HepG2 (cell line): ENCODE data around the gene SIRT7. TPM values are rescaled to one million over a fixed set of nuclear protein-coding genes. Genes with fewer than 3 reads are reported as not detected.

Experiments
- ATAC-seq: fragments of 200-7000 bp; cut with Tn5 transposase; 3 replicates; pipeline ENCODE4 v1.9.1; 2020; ENCODE audit warnings: mild to moderate bottlenecking, moderate library complexity
- BruUV-seq: library from RNA; stranded (reverse); fragments of 400-500 nt; replicated peaks from 2 replicates; lab custom pipeline; 2021; lab: Mats Ljungman, UMichigan
- CTCF ChIA-PET: fragments of 300-600 bp; formaldehyde crosslinking; extraction: SDS; loops from one replicate; lab custom pipeline; 2021; ENCODE audit warnings: low total read pairs, inconsistent platforms, low intra/inter-chr PET ratio; lab: Yijun Ruan, JAX
- POLR2A ChIA-PET: fragments of 350-600 bp; sonication (Branson Sonifier 250); formaldehyde crosslinking; loops from one replicate; lab custom pipeline; 2020; ENCODE audit warnings: antibody characterized with exemption, inconsistent platforms; lab: Yijun Ruan, JAX
- DNase-seq: peaks from one replicate; pipeline ENCODE4 v3.0.0-alpha.2; 2015; ENCODE audit warnings: low spot score
- FAIRE-seq: peaks from 3 replicates; lab custom pipeline; 2011; peaks lifted over from hg19 to GRCh38; lab: Jason Lieb, UNC
- H2AFZ ChIP-seq: one replicate; pipeline ENCODE4 v1.6.1; 2011; ENCODE audit warnings: low read length, inconsistent platforms
- H3K27ac ChIP-seq: fragments of 300-600 bp; 3 replicates; pipeline ENCODE4 v1.8.0; 2011; ENCODE audit warnings: mixed run types, mild to moderate bottlenecking, mixed read lengths, low read length, inconsistent platforms; ENCODE audit not compliant: insufficient read depth; ENCODE audit errors: extremely low read length
- H3K27me3 ChIP-seq, 2 experiments: fragments of 200-600 bp in 1 of 2; 2 replicates in 1 of 2; 3 replicates in 1 of 2; pipeline versions ENCODE4 v1.6.0 to v1.8.0; 2011; ENCODE audit warnings: low read length in 2 of 2, mild to moderate bottlenecking in 2 of 2, moderate library complexity in 2 of 2, inconsistent platforms in 1 of 2; ENCODE audit not compliant: insufficient read depth in 2 of 2, control insufficient read depth in 1 of 2
- H3K36me3 ChIP-seq, 2 experiments: fragments of 200-600 bp in 1 of 2; replicated peaks in 1 of 2; 2 replicates in 1 of 2; 3 replicates in 1 of 2; pipeline versions ENCODE4 v1.5.1 to v1.8.0; 2011; ENCODE audit warnings: low read length in 2 of 2, inconsistent platforms in 1 of 2; ENCODE audit not compliant: insufficient read depth in 2 of 2, control insufficient read depth in 1 of 2
- H3K4me1 ChIP-seq: 2 replicates; pipeline ENCODE4 v1.5.1; 2012; ENCODE audit warnings: low read length, inconsistent platforms; ENCODE audit not compliant: insufficient read depth
- H3K4me2 ChIP-seq: 2 replicates; pipeline ENCODE4 v1.6.0; 2011; ENCODE audit warnings: low read depth, low read length, inconsistent platforms
- H3K4me3 ChIP-seq, 3 experiments: fragments of 200-600 bp in 1 of 3; sonication (generic), shearing (Covaris generic) in 1 of 3; replicated peaks in 1 of 3; 2 replicates each; pipeline ENCODE4 v1.5.1; 2011 to 2016; ENCODE audit warnings: low read length in 3 of 3, inconsistent platforms in 2 of 3, low read depth in 2 of 3, mild to moderate bottlenecking in 2 of 3, control low read depth in 1 of 3, mixed read lengths in 1 of 3; ENCODE audit not compliant: insufficient read depth in 1 of 3
- H3K79me2 ChIP-seq: one replicate; pipeline ENCODE4 v1.6.1; 2011; ENCODE audit warnings: low read length, inconsistent platforms; ENCODE audit not compliant: insufficient read depth
- H3K9ac ChIP-seq: 2 replicates; pipeline ENCODE4 v1.6.0; 2011; ENCODE audit warnings: mild to moderate bottlenecking, low read depth, low read length, inconsistent platforms; ENCODE audit not compliant: insufficient read depth
- H3K9me3 ChIP-seq: 2 replicates; pipeline ENCODE4 v1.5.1; 2012; ENCODE audit warnings: mild to moderate bottlenecking, low read length
- H4K20me1 ChIP-seq: 2 replicates; pipeline ENCODE4 v1.6.0; 2011; ENCODE audit warnings: inconsistent platforms, mild to moderate bottlenecking, low read length, moderate library complexity; ENCODE audit not compliant: insufficient read depth
- AGO1 ChIP-seq: fragments of 200-400 bp; formaldehyde crosslinking; IDR thresholded peaks from 2 replicates; pipeline ENCODE4 v1.6.1; 2017; ENCODE audit warnings: mild to moderate bottlenecking, low read depth, low read length, moderate library complexity; ENCODE audit not compliant: poor library complexity, severe bottlenecking
- AGO2 ChIP-seq: fragments of 200-400 bp; formaldehyde crosslinking; optimal IDR thresholded peaks from 2 replicates; pipeline ENCODE3; 2017; ENCODE audit warnings: mild to moderate bottlenecking, low read depth, low read length, moderate library complexity
- HNRNPH1 ChIP-seq: fragments of 200-400 bp; formaldehyde crosslinking; optimal IDR thresholded peaks from 2 replicates; pipeline ENCODE3; 2017; ENCODE audit warnings: mild to moderate bottlenecking, low read depth, low read length
- HNRNPL ChIP-seq: fragments of 200-400 bp; formaldehyde crosslinking; IDR thresholded peaks from 2 replicates; pipeline ENCODE4 v1.6.1; 2017; ENCODE audit warnings: mild to moderate bottlenecking, low read depth, low read length
- KMT2B ChIP-seq: IDR thresholded peaks from 2 replicates; pipeline ENCODE4 v1.6.1; 2016; ENCODE audit warnings: missing genetic modification reagents, missing compliant biosample characterization
- MXD4 ChIP-seq: IDR thresholded peaks from 2 replicates; pipeline ENCODE4 v1.6.1; 2016; ENCODE audit warnings: mild to moderate bottlenecking, missing biosample characterization, missing genetic modification reagents
- POLR2G ChIP-seq: fragments of 200-400 bp; formaldehyde crosslinking; IDR thresholded peaks from 2 replicates; pipeline ENCODE4 v1.6.1; 2018; ENCODE audit warnings: mild to moderate bottlenecking, low read depth, low read length, moderate library complexity
- ZNF274 ChIP-seq: sonication (generic); formaldehyde crosslinking; IDR thresholded peaks from 2 replicates; pipeline ENCODE4 v1.5.1; 2020; ENCODE audit warnings: mild to moderate bottlenecking, missing genetic modification reagents
- ZNF687 ChIP-seq: sonication (generic); formaldehyde crosslinking; IDR thresholded peaks from 2 replicates; pipeline ENCODE4 v1.5.1; 2020; ENCODE audit warnings: mild to moderate bottlenecking, missing genetic modification reagents, moderate library complexity
- ZNF770 ChIP-seq: sonication (generic); formaldehyde crosslinking; IDR thresholded peaks from 2 replicates; pipeline ENCODE4 v1.5.0; 2020; ENCODE audit warnings: mild to moderate bottlenecking, missing genetic modification reagents
- WGBS: methylation state at CpG from one replicate; pipeline ENCODE4 v1.1.6; 2017; ENCODE audit warnings: low lambda C conversion rate; 5-methylcytosine and 5-hydroxymethylcytosine counted together
- in situ Hi-C: cut with HindIII; loops from 2 replicates; pipeline ENCODE4 v1.10.0; 2017; ENCODE audit warnings: low pct_unique_long_range_greater_than_20kb; ENCODE audit not compliant: extremely low pct_ligation_motif_present
- intact Hi-C: fragments of 100-400 bp; cut with micrococcal nuclease; formaldehyde crosslinking; loops from one replicate; pipeline ENCODE4 v1.10.0; 2022; ENCODE audit not compliant: unreplicated experiment
- polyA plus RNA-seq, 8 experiments: library from polyadenylated mRNA; depleted of rRNA in 3 of 8; stranded (reverse) in 7 of 8; unstranded in 1 of 8; fragments of >200 nt; fragmentation: Illumina TruSeq in 4 of 8; extraction: Trizol in 4 of 8; gene quantifications; 2 replicates each; pipeline versions ENCODE4 v1.2.1 to v1.2.3, GENCODE V29; 2011 to 2016; ENCODE audit warnings: low read depth in 4 of 8, missing spikeins in 1 of 8, mixed read lengths in 1 of 8; ENCODE audit not compliant: insufficient read depth in 1 of 8
- total RNA-seq, 5 experiments: library from RNA; depleted of rRNA; stranded (reverse); fragments of >200 nt; fragmentation: Illumina TruSeq; extraction: Trizol; gene quantifications; 2 replicates each; pipeline ENCODE4 v1.2.3, GENCODE V29; 2016; ENCODE audit warnings: low read depth in 1 of 5

The SIRT7 gene
- total and polyA plus RNA-seq, 2 of the 13 experiments (the other 11 are each of a cell fraction or from before 2014, with no cell fraction given): 8.3 to 24.8 TPM

DNA sequence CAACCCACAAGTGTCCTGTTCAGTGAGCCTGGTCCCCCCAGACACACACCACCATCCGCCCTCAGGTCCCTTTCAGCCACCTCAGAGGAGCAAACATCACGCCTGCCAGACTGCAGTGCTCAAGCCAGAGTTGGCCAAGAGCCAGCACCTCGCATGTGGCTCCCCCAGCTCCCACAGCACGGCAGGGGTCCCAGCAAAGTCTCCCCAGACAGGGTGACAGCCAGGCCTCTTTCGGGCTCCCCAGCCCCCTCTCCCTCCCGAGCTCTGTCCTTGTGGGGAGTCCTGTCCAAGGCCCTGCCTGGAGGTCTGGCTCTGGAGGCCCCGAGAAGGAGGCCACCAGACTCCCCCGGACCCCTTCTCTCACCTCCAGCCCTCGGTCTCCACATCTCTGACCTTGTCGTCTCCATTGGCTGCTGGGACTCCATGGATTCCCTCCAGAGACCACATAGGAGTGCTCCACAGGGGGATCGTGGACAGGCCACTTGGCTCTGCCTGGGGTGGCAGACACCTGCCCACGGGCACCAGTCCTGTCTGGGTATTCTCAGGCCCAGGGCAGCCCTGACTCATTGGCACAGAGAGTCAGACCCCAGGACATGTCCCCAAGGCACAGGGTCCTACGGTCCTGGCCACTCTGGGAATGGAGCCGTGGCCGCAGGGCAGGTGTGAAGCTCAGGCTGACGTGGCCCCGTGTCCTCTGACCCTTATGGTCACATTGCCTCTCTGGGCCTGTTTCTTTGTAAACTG is 30.8 kb upstream of the SIRT7 start:
- Histone ChIP-seq H3K4me3 (no peak overlapping the region), H3K4me1 (peaks cover 46% of the 10 kb centered on the region), H4K20me1 (peaks cover 3% of the 10 kb centered on the region; the same call in 1 of the 2 replicates), H3K27me3 (no peaks in the 10 kb centered on the region), H2AFZ (no peak overlapping the region), H3K36me3 (peaks cover 0 to 3% of the 10 kb centered on the region in 2 experiments; a peak in 3 of 5 replicates), H3K4me2 (no peak overlapping the region), H3K79me2 (no peaks in the 10 kb centered on the region), H3K9me3 (no peaks in the 10 kb centered on the region), H3K27ac (no peak overlapping the region), H3K9ac (no peak overlapping the region)
- POLR2A ChIA-PET: interaction anchor here (0.8 to 9.7 kb wide), 9 partner anchors 9 to 51 kb away, joined by 3 to 136 read pairs (median 3); partner anchors contain the start of gene PYCR1
- 70% methylated on average over 12 of the region's 17 CpGs for WGBS
- CTCF ChIA-PET: no interaction called here
- no peak for FAIRE-seq
- no peak for DNase-seq
- ATAC-seq: peak; percentile 19
- in situ Hi-C loops (no loop called here), intact Hi-C loops (no loop called here)
- no TSS peak for BruUV-seq
- TF ChIP-seq HNRNPL (0 out of 2 replicates have a peak, but pooled peaks have one; percentile 56), ZNF274 (CRISPR knock-in tag) (no peak), POLR2G (peak; percentile 66), ZNF770 (CRISPR knock-in tag) (peak; percentile 38; the same call in 1 of the 2 replicates), ZNF687 (CRISPR knock-in tag) (peak; percentile 24), KMT2B (CRISPR knock-in tag) (no peak), MXD4 (CRISPR knock-in tag) (no peak), AGO1 (peak; percentile 72), HNRNPH1 (peak; percentile 51), AGO2 (peak; percentile 95)
